Measurements from ENCODE around the gene KLHDC2. TPM values are rescaled to one million over a fixed set of nuclear protein-coding genes. Genes with fewer than 3 reads are reported as not detected.

KLHDC2 gene
- total and polyA plus RNA-seq, 2 of the 8 experiments (the other 6 are each of a cell fraction or from before 2014, with no cell fraction given) = 32.9 to 43.4 TPM

DNA sequence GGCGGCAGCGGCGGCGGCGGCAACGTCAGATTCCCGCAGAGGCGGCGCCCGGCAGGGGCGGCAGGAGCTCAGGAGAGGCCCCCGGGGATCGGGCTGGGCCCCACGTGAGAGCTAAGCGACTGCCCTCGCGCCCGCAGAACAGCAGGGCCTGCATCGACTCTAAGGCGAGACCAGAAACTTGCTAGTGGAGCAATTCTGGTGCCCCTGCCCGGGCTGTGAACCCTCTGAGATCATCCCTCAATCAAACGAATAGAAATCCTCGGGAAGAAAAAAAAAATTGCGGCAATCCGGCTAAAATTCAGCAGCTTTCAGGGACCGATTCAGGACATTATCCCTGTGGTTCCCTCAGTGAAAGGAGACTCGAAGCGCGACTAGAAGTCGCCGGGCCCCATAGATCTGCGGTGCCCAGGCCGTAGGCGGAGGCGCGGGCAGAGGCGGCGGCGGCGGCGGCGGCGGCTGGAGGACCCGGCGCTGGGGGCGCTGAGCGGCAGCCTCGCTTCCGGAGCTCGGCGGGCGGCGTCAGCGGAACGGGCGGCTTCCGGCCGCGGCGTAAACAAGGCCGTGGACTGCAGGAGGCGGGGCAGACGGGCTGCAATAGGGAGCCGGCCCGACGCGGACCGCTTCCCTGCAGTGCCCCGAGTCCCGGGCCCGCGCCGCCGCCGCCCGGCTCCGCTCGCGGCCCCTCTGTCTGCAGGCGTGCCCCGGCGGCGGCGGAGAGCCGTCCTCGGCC, at the start of gene KLHDC2 (continued):
- TF ChIP-seq TAF7 (optimal IDR thresholded peaks at IDR 0.05; ENCODE audit: borderline replicate concordance, low read depth, low read length) (peak; percentile 23), POU5F1 (IDR thresholded peaks at IDR 0.05; ENCODE audit: low read depth, low read length) (no peak), EP300 (IDR thresholded peaks at IDR 0.05; ENCODE audit: borderline replicate concordance in 1 of 2, low read depth in 2 of 2, low read length in 2 of 2) (peak in 1 of 2 experiments; percentile 73; a peak in 1 of 3 replicates), TAF1 (IDR thresholded peaks at IDR 0.05; ENCODE audit: low read depth, low read length) (peak; percentile 74), SAP30 (IDR thresholded peaks at IDR 0.05; ENCODE audit: insufficient read depth, insufficient replicate concordance, low read length) (no peak)
- TF ChIP-seq, protein P1, sequence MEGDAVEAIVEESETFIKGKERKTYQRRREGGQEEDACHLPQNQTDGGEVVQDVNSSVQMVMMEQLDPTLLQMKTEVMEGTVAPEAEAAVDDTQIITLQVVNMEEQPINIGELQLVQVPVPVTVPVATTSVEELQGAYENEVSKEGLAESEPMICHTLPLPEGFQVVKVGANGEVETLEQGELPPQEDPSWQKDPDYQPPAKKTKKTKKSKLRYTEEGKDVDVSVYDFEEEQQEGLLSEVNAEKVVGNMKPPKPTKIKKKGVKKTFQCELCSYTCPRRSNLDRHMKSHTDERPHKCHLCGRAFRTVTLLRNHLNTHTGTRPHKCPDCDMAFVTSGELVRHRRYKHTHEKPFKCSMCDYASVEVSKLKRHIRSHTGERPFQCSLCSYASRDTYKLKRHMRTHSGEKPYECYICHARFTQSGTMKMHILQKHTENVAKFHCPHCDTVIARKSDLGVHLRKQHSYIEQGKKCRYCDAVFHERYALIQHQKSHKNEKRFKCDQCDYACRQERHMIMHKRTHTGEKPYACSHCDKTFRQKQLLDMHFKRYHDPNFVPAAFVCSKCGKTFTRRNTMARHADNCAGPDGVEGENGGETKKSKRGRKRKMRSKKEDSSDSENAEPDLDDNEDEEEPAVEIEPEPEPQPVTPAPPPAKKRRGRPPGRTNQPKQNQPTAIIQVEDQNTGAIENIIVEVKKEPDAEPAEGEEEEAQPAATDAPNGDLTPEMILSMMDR (IDR thresholded peaks at IDR 0.05; ENCODE audit: control extremely low read depth in 1 of 3, insufficient read depth in 1 of 3, low read depth in 1 of 3, low read length in 3 of 3) = peak; percentile 1 to 22 (median 21); a peak in 3 of 4 replicates

All from H1 (cell line).